C4-2B (cell line): Measurements from ENCODE around the gene PPFIBP1.

Experiments
- H3K27ac ChIP-seq: fragments of 450-650 bp; 2 replicates; pipeline ENCODE4 v1.5.1; 2017
- ZFX ChIP-seq: fragments of 450-650 bp; IDR thresholded peaks from 2 replicates; pipeline ENCODE4 v1.6.1; 2017
- TF ChIP-seq, protein P1 (sequence below): fragments of 450-650 bp; conservative IDR thresholded peaks from 2 replicates; pipeline ENCODE4 v1.5.1; 2017; ENCODE audit warnings: mild to moderate bottlenecking

Gene PPFIBP1

GRCh38 chr12:27549801-27550652, 26.0 kb downstream of the PPFIBP1 start:
- no peak overlapping the region for H3K27ac ChIP-seq
- TF ChIP-seq, protein P1, sequence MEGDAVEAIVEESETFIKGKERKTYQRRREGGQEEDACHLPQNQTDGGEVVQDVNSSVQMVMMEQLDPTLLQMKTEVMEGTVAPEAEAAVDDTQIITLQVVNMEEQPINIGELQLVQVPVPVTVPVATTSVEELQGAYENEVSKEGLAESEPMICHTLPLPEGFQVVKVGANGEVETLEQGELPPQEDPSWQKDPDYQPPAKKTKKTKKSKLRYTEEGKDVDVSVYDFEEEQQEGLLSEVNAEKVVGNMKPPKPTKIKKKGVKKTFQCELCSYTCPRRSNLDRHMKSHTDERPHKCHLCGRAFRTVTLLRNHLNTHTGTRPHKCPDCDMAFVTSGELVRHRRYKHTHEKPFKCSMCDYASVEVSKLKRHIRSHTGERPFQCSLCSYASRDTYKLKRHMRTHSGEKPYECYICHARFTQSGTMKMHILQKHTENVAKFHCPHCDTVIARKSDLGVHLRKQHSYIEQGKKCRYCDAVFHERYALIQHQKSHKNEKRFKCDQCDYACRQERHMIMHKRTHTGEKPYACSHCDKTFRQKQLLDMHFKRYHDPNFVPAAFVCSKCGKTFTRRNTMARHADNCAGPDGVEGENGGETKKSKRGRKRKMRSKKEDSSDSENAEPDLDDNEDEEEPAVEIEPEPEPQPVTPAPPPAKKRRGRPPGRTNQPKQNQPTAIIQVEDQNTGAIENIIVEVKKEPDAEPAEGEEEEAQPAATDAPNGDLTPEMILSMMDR, result no peak
- TF ChIP-seq ZFX, result no peak

DNA sequence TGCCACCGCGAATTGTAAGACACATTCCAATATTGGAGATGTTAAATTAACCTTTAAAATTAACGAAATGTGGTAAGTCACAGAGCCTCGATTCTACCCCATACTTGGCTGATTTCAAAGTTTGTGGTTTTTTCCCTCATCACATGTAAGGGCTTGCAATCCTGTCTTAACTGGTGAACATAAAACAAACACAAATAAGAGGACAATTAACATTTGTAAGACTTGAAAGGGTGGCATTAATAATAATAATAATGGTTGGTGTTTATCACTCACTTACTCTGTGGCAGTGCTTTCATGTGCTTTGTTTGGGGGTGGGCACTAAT, 26.6 kb downstream of the PPFIBP1 start:
- H3K27ac ChIP-seq, result no peak overlapping the region
- TF ChIP-seq, protein P1, result no peak
- TF ChIP-seq ZFX, result no peak

- no peak overlapping the region for H3K27ac ChIP-seq
- no peak for TF ChIP-seq ZFX
- TF ChIP-seq, protein P1, result no peak
Measured at GRCh38 chr12:27551172-27551840, 27.3 kb downstream of the PPFIBP1 start.

DNA sequence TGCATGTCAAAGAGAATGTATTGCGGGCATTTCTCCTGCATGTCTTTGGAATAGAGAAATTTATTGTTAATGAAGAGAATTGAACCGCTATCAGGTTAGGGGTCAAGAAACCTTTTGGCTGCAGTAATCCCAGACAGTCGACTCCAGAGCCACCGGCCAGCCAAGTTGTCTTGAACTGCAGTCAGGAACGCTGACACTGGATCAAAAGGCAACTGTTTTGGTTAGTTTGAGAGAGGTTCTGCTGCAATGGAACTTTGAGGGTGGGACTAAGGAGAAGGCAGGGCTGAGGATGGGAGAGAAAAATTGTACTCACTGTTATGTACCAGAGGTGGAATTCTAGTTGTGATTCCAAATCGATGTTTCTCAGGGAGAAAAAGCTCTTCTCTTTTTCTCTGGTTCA, 28.2 kb downstream of the PPFIBP1 start:
- TF ChIP-seq, protein P1, result no peak
- TF ChIP-seq ZFX, result no peak

GRCh38 chr12:27552886-27553560, 29.0 kb downstream of the PPFIBP1 start:
- TF ChIP-seq, protein P1, result no peak
- no peak for TF ChIP-seq ZFX
- no peak overlapping the region for H3K27ac ChIP-seq

More for the DNA sequence above, 28.2 kb downstream of the PPFIBP1 start:
- H3K27ac ChIP-seq, result no peak overlapping the region

GRCh38 chr12:27553941-27554340, 29.9 kb downstream of the PPFIBP1 start:
- H3K27ac ChIP-seq, result no peak overlapping the region
- TF ChIP-seq, protein P1, result no peak
- TF ChIP-seq ZFX, result no peak
